CD4-positive, alpha-beta T cell (primary cell): ENCODE measurements around the gene SPTBN1. TPM values are rescaled to one million over a fixed set of nuclear protein-coding genes. Genes with fewer than 3 reads are reported as not detected.

Experiments used
- ATAC-seq: fragments of 200-7000 bp; cut with Tn5 transposase; one replicate; pipeline ENCODE4 v1.10.0; 2022; ENCODE audit warnings: mild to moderate bottlenecking; ENCODE audit not compliant: poor library complexity
- CTCF ChIA-PET: fragments of 350-600 bp; sonication (Branson Sonifier 250); formaldehyde crosslinking; loops from one replicate; lab custom pipeline; 2021; ENCODE audit warnings: antibody characterized with exemption, inconsistent platforms; lab: Charles Lee
- POLR2A ChIA-PET: fragments of 350-600 bp; sonication (Branson Sonifier 250); formaldehyde crosslinking; loops from one replicate; lab custom pipeline; 2021; ENCODE audit warnings: antibody characterized with exemption, inconsistent platforms; lab: Charles Lee
- DNase-seq, 14 experiments: peaks; one replicate each; pipeline ENCODE4 v3.0.0-alpha.2; 2013 to 2020; ENCODE audit warnings: mixed read lengths in 2 of 14
- H3K27ac ChIP-seq, 2 donors: one replicate each; pipeline versions ENCODE4 v1.5.1 to v1.7.0; 2013; ENCODE audit warnings: low read length in 2 of 2, low read depth in 1 of 2, mild to moderate bottlenecking in 1 of 2
- H3K27me3 ChIP-seq, 2 experiments: 1 replicate in 1 of 2; 2 replicates in 1 of 2; pipeline versions ENCODE4 v1.6.1 to v1.7.0; 2013; ENCODE audit warnings: low read length in 2 of 2, control low read depth in 1 of 2, mild to moderate bottlenecking in 1 of 2, moderate library complexity in 1 of 2; ENCODE audit not compliant: insufficient read depth in 2 of 2, control insufficient read depth in 1 of 2
- H3K36me3 ChIP-seq: one replicate; pipeline ENCODE4 v1.6.1; 2013; ENCODE audit warnings: low read length, control low read depth; ENCODE audit not compliant: insufficient read depth
- H3K4me1 ChIP-seq: one replicate; pipeline ENCODE4 v1.6.1; 2013; ENCODE audit warnings: low read length, control low read depth; ENCODE audit not compliant: insufficient read depth
- H3K4me3 ChIP-seq: one replicate; pipeline ENCODE4 v1.5.1; 2013; ENCODE audit warnings: mild to moderate bottlenecking, low read length, moderate library complexity
- H3K9me3 ChIP-seq, 2 experiments: 1 replicate in 1 of 2; 2 replicates in 1 of 2; pipeline versions ENCODE4 v1.6.1 to v1.7.0; 2013; ENCODE audit warnings: low read length in 2 of 2, mild to moderate bottlenecking in 2 of 2, control low read depth in 1 of 2, moderate library complexity in 1 of 2; ENCODE audit not compliant: control insufficient read depth in 1 of 2, insufficient read depth in 1 of 2
- H3K27ac Mint-ChIP-seq: one replicate; pipeline ENCODE4 v1.8.0; 2020; ENCODE audit warnings: mixed read lengths
- H3K27me3 Mint-ChIP-seq: one replicate; pipeline ENCODE4 v1.8.0; 2021; ENCODE audit warnings: mixed read lengths
- H3K36me3 Mint-ChIP-seq: one replicate; pipeline ENCODE4 v1.8.0; 2021; ENCODE audit warnings: low read depth, mixed read lengths
- H3K4me1 Mint-ChIP-seq: one replicate; pipeline ENCODE4 v1.8.0; 2021; ENCODE audit warnings: low read depth, mixed read lengths
- H3K4me3 Mint-ChIP-seq: one replicate; pipeline ENCODE4 v1.8.0; 2020; ENCODE audit warnings: mild to moderate bottlenecking, mixed read lengths
- H3K9me3 Mint-ChIP-seq: one replicate; pipeline ENCODE4 v1.8.0; 2020; ENCODE audit warnings: mixed read lengths
- intact Hi-C, 2 experiments: fragments of 100-400 bp; cut with DNase I in 1 of 2; cut with micrococcal nuclease in 1 of 2; formaldehyde crosslinking; loops; one replicate each; pipeline versions ENCODE4 v1.15.1 to v1.9.0; 2023 to 2025; cut with DNase I, micrococcal nuclease
- total RNA-seq, 174 experiments: library from RNA in 2 of 174; stranded (reverse) in 2 of 174; gene quantifications; one replicate each; pipeline ENCODE4 v1.2.3 and lab custom pipeline; 2021 to 2026
- TF ChIP-seq, protein P1 (sequence below): fragments of 200-600 bp; IDR thresholded peaks from one replicate; pipeline ENCODE4 v1.8.0; 2022; ENCODE audit warnings: antibody characterized with exemption, mild to moderate bottlenecking

The SPTBN1 gene
- total RNA-seq, 2 experiments from 2014 or later = 156 to 166 TPM

DNA sequence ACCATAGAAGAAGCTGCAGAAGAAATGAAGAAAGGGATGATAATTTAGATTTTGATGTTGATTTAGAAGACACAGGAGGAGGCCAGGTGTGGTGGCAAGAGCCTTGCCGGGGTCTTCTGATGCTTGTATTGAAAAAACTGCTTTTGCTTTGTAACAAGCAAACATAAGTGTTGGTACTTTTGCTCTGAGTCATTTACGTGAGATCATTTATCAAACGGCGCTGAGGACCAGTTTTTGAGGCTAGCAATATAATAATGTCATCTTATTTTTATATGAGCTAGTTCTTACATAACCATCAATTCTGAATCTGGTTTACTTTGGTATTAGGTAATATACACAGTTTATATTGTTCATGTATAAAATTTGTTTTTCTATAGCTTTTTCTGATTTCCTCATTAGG lies 30.6 kb downstream of the SPTBN1 start:
- Mint-ChIP-seq H3K4me1 (no peaks in the 10 kb centered on the region), H3K27me3 (peaks cover 7% of the 10 kb centered on the region), H3K9me3 (no peaks in the 10 kb centered on the region), H3K36me3 (no peaks in the 10 kb centered on the region), H3K27ac (no peak overlapping the region), H3K4me3 (no peak overlapping the region)
- no peaks in the 10 kb centered on the region for H3K27me3 ChIP-seq
- no peak overlapping the region for H3K4me3 ChIP-seq
- ATAC-seq = no peak
- TF ChIP-seq, protein P1, sequence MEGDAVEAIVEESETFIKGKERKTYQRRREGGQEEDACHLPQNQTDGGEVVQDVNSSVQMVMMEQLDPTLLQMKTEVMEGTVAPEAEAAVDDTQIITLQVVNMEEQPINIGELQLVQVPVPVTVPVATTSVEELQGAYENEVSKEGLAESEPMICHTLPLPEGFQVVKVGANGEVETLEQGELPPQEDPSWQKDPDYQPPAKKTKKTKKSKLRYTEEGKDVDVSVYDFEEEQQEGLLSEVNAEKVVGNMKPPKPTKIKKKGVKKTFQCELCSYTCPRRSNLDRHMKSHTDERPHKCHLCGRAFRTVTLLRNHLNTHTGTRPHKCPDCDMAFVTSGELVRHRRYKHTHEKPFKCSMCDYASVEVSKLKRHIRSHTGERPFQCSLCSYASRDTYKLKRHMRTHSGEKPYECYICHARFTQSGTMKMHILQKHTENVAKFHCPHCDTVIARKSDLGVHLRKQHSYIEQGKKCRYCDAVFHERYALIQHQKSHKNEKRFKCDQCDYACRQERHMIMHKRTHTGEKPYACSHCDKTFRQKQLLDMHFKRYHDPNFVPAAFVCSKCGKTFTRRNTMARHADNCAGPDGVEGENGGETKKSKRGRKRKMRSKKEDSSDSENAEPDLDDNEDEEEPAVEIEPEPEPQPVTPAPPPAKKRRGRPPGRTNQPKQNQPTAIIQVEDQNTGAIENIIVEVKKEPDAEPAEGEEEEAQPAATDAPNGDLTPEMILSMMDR = no peak
- H3K36me3 ChIP-seq = no peaks in the 10 kb centered on the region
- peaks cover 0 to 4% of the 10 kb centered on the region in 2 experiments for H3K9me3 ChIP-seq
- intact Hi-C loops = no loop called here
- no peak overlapping the region for H3K27ac ChIP-seq
- DNase-seq = no peak
- ChIA-PET CTCF (interaction anchor here (0.7 kb wide), 1 partner anchor 144 kb away, joined by 3 read pairs; no protein-coding TSS in a partner anchor), POLR2A (no interaction called here)
- no peaks in the 10 kb centered on the region for H3K4me1 ChIP-seq

DNA sequence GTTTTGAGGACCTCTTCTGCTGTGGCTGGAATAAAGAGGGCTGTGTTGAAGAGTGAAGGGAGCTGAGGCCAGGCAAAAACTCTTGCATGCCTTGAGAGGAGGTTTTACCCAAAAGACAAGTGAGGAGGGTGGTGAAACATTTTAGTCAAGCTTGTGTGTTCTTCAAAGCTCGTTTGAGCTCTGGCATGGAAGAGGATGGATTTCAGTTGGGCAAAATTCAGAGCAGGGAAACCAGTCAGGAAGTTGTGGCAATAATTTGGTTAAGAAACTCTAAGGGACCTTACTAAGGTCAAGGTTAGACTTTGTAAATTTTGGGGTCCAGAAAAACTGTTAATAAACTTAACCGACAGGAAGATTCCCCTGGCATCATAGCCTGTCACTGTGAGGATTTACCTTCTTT lies 34.7 kb downstream of the SPTBN1 start:
- ChIA-PET CTCF (no interaction called here), POLR2A (no interaction called here)
- no peak overlapping the region for H3K27ac ChIP-seq
- intact Hi-C loops = no loop called here
- H3K27me3 Mint-ChIP-seq = peaks cover 12% of the 10 kb centered on the region
- no peaks in the 10 kb centered on the region for H3K9me3 Mint-ChIP-seq
- H3K36me3 ChIP-seq = no peaks in the 10 kb centered on the region
- H3K27me3 ChIP-seq = peaks cover 0 to 8% of the 10 kb centered on the region in 2 experiments
- no peak overlapping the region for H3K4me3 ChIP-seq
- H3K4me1 Mint-ChIP-seq = no peaks in the 10 kb centered on the region
- H3K27ac Mint-ChIP-seq = no peak overlapping the region
- no peaks in the 10 kb centered on the region for H3K4me1 ChIP-seq
- H3K36me3 Mint-ChIP-seq = no peaks in the 10 kb centered on the region
- TF ChIP-seq, protein P1 = no peak
- DNase-seq = no peak
- H3K9me3 ChIP-seq = no peaks in the 10 kb centered on the region
- H3K4me3 Mint-ChIP-seq = no peak overlapping the region
- no peak for ATAC-seq

DNA sequence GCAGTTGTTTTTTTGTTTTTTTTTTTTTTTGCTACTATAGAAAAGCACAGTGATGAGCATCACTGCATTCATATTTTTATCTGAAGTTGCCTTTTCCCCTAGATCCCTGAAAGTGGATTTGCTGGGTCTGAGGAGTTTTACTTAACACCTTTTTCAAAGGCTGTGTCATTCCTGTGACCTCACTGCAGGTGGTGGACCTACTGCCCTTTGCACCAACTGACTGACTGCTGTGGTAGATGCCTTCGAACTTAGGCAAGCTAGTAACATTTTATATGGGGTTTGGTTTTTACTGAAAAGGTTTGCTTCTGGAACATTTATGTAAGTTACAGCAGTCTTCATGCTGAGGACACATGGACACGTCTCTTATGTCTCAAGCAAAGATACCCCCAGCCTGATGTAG lies 36.2 kb downstream of the SPTBN1 start:
- ChIA-PET CTCF (interaction anchor here (0.5 kb wide), 1 partner anchor 829 kb away, joined by 3 read pairs; no protein-coding TSS in a partner anchor), POLR2A (no interaction called here)
- H3K9me3 ChIP-seq = no peaks in the 10 kb centered on the region
- ATAC-seq (no peak), DNase-seq (no peak)
- TF ChIP-seq, protein P1 = no peak
- H3K27ac Mint-ChIP-seq = no peak overlapping the region
- peaks cover 12% of the 10 kb centered on the region for H3K27me3 Mint-ChIP-seq
- H3K27me3 ChIP-seq = peaks cover 0 to 8% of the 10 kb centered on the region in 2 experiments
- H3K4me1 Mint-ChIP-seq = no peaks in the 10 kb centered on the region
- no peak overlapping the region for H3K4me3 Mint-ChIP-seq
- H3K36me3 Mint-ChIP-seq = no peaks in the 10 kb centered on the region
- no peaks in the 10 kb centered on the region for H3K36me3 ChIP-seq
- H3K4me1 ChIP-seq = no peaks in the 10 kb centered on the region
- intact Hi-C loops = no loop called here
- H3K27ac ChIP-seq = no peak overlapping the region
- no peaks in the 10 kb centered on the region for H3K9me3 Mint-ChIP-seq
- H3K4me3 ChIP-seq = no peak overlapping the region
